ENCODE data around the gene SMIM15. TPM values are rescaled to one million over a fixed set of nuclear protein-coding genes. Genes with fewer than 3 reads are reported as not detected.
A peak's percentile ranks its signal among the peaks of the same experiment; 100 is the strongest.

Gene SMIM15
- total RNA-seq = 53.0 and 53.1 TPM in 2 replicates
- long read RNA-seq, transcript SMIM15-201 (3 exons, 2,889 nt) = major isoform, 366 of 399 reads
- long read RNA-seq, partial matches to known transcripts = 4 of 399 reads
- long read RNA-seq, other reads (novel, unspliced or antisense) = 25 of 399 reads

DNA sequence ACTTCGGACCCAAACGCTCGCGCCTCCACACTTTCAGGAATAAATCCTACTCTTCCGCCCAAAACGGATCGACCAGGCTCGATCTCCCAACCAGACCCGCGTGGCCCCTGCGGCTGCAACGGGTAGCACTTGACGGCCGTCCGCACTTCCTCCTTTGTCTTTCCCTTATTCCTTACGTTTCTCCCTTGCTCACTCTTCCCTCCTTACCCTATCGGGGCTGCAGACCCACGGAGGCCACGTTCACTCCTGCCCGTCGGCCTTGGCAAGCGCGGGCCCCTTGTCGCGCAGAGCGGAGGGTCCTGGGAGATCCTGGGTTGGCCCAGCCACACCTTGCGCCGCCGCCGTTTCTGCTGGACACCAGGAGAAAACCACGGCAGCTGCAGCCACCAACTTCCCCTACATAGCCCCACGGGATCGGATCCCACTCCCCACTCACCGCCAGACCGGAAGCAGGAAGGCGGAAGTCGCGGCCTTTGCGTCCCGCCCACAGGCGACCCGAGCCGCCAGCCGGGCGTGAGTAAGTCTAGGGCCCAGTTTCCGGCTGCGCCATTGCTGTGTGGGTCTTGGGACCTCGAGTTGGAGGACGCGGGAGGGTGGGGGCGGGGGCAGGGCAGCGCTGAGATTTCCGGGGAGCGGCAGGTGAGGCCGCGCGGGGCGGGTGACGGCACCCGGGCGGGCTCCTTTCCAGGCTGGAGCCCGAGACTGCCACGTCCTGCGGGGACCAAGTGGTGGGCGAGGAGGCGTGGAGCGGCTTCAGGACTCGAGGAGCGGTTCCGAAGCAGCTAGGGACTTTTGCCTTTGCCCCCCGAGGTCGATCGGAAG, at the start of gene SMIM15:
Gene SMIM15, minus strand, starts transcription at position 459 of the 822 bp plus-strand sequence. CDS start 2,297 bp downstream, outside the sequence.
- no peak for TF ChIP-seq CTCF (IDR thresholded peaks at IDR 0.05)
- Mint-ChIP-seq H3K36me3 (ENCODE audit: unreplicated experiment) (peaks cover 21% of the 10 kb centered on the region), H3K9me3 (ENCODE audit: unreplicated experiment) (no peaks in the 10 kb centered on the region), H3K4me3 (ENCODE audit: unreplicated experiment) (peak within 1 kb of the TSS; percentile 96), H3K27me3 (ENCODE audit: unreplicated experiment) (no peaks in the 10 kb centered on the region), H3K4me1 (ENCODE audit: unreplicated experiment) (peaks cover 42% of the 10 kb centered on the region), H3K27ac (ENCODE audit: unreplicated experiment) (peak within 1 kb of the TSS; percentile 93)
- DNase-seq (ENCODE audit: extremely low spot score, unreplicated experiment) = peak; percentile 93

- DNase-seq (ENCODE audit: extremely low spot score, unreplicated experiment) = no peak
- peaks cover 8% of the 10 kb centered on the region for H3K4me1 Mint-ChIP-seq (ENCODE audit: unreplicated experiment)
- H3K36me3 Mint-ChIP-seq (ENCODE audit: unreplicated experiment) = peaks cover 1% of the 10 kb centered on the region
- H3K4me3 Mint-ChIP-seq (ENCODE audit: unreplicated experiment) = no peak overlapping the region
- H3K9me3 Mint-ChIP-seq (ENCODE audit: unreplicated experiment) = peaks cover 25% of the 10 kb centered on the region
- peaks cover 3% of the 10 kb centered on the region for H3K27me3 Mint-ChIP-seq (ENCODE audit: unreplicated experiment)
- TF ChIP-seq CTCF (IDR thresholded peaks at IDR 0.05) = no peak
- H3K27ac Mint-ChIP-seq (ENCODE audit: unreplicated experiment) = no peak overlapping the region
These were observed 45.6 kb upstream of the SMIM15 start for GRCh38 chr5:61207884-61208283.

DNA sequence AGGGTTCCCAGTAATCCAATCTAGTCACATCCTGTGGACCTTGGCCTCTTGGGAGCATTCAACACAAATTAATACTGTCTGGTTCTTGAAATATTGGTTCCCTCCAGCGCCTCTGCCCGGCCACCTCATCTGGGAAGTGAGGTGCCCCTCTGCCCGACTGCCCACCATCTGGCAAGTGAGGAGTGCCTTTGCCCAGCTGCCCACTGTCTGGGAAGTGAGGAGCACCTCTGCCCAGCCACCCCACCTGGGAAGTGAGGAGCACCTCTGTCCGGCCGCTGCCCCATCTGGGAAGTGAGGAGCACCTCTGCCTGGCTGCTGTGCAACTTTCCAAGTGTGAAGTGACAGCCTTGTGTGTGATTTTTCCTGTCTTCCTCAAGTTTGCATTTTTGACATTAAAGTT, 42.7 kb upstream of the SMIM15 start:
- Mint-ChIP-seq H3K36me3 (ENCODE audit: unreplicated experiment) (peaks cover 1% of the 10 kb centered on the region), H3K27me3 (ENCODE audit: unreplicated experiment) (peaks cover 3% of the 10 kb centered on the region), H3K4me1 (ENCODE audit: unreplicated experiment) (no peaks in the 10 kb centered on the region)

DNA sequence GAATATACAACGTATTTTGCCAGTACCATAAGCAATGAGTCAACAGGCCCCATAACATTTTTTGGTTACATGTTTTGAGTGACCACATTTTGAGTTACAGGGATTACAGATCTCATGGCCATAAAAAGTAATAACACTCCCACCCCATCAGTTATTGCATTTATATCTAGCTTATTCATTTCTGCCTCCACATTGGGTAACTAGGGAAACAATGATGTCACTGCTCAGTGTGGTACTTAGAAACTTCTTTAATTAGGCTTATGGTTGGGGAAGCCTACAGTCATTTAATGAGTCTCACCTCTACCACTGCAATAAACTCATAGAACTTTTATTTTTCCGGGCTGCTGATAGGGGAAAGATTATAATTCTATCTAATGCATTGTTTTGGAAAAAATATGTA, 39.9 kb upstream of the SMIM15 start:
- H3K36me3 Mint-ChIP-seq (ENCODE audit: unreplicated experiment) = peaks cover 7% of the 10 kb centered on the region
- no peak for TF ChIP-seq CTCF (IDR thresholded peaks at IDR 0.05)
- no peak overlapping the region for H3K27ac Mint-ChIP-seq (ENCODE audit: unreplicated experiment)
- peaks cover 18% of the 10 kb centered on the region for H3K9me3 Mint-ChIP-seq (ENCODE audit: unreplicated experiment)
- no peak overlapping the region for H3K4me3 Mint-ChIP-seq (ENCODE audit: unreplicated experiment)
- DNase-seq (ENCODE audit: extremely low spot score, unreplicated experiment) = no peak
- H3K27me3 Mint-ChIP-seq (ENCODE audit: unreplicated experiment) = peaks cover 3% of the 10 kb centered on the region
- no peaks in the 10 kb centered on the region for H3K4me1 Mint-ChIP-seq (ENCODE audit: unreplicated experiment)

More for the DNA sequence above, 42.7 kb upstream of the SMIM15 start:
- TF ChIP-seq CTCF (IDR thresholded peaks at IDR 0.05) = no peak
- no peak for DNase-seq (ENCODE audit: extremely low spot score, unreplicated experiment)
- Mint-ChIP-seq H3K9me3 (ENCODE audit: unreplicated experiment) (peaks cover 25% of the 10 kb centered on the region), H3K4me3 (ENCODE audit: unreplicated experiment) (no peak overlapping the region), H3K27ac (ENCODE audit: unreplicated experiment) (no peak overlapping the region)

DNA sequence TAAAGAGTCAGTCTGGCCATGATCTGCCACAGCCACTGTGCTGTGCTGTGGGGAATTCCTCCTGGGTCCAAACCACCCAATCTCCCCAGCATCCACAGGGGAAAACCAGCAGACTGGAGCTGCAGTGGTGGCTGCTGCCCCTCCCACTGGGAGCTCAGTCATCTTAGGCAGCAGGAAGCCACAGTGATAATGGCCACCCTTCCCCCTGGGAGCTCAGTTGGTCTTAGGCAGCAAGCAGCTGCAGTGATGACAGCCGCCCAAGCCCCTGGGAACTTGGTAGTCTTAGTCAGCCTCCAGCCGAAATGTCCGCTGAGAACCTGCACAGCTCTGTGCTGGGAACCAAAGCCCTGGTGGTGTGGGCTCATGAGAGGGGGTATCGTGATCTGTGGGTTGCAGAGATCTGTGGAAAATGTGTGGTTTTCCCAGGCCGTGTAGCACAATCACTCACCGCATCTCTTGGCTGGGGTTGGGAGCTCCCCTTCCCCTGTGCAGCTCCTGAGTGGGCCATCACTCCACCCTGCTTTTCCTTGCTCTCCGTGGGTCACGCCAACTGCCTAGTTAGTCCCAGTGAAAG, 38.4 kb upstream of the SMIM15 start:
- H3K9me3 Mint-ChIP-seq (ENCODE audit: unreplicated experiment) = peaks cover 14% of the 10 kb centered on the region
- no peak for TF ChIP-seq CTCF (IDR thresholded peaks at IDR 0.05)
- H3K27me3 Mint-ChIP-seq (ENCODE audit: unreplicated experiment) = peaks cover 3% of the 10 kb centered on the region
- no peak for DNase-seq (ENCODE audit: extremely low spot score, unreplicated experiment)
- H3K27ac Mint-ChIP-seq (ENCODE audit: unreplicated experiment) = no peak overlapping the region
- H3K4me3 Mint-ChIP-seq (ENCODE audit: unreplicated experiment) = no peak overlapping the region
- peaks cover 7% of the 10 kb centered on the region for H3K36me3 Mint-ChIP-seq (ENCODE audit: unreplicated experiment)
- H3K4me1 Mint-ChIP-seq (ENCODE audit: unreplicated experiment) = no peaks in the 10 kb centered on the region
